CD4-positive, alpha-beta T cell treated with Interleukin-4 for 4 hours (primary cell): ENCODE data around the gene BANP.
"Not testable (repeated sequence)": the region's sequence is repeated elsewhere in the genome, so short reads cannot be mapped to it uniquely, and the experiment has no call there.

Source experiments
- DNase-seq: peaks from one replicate; pipeline ENCODE4 v3.0.0-alpha.2; 2020

The BANP gene

DNA sequence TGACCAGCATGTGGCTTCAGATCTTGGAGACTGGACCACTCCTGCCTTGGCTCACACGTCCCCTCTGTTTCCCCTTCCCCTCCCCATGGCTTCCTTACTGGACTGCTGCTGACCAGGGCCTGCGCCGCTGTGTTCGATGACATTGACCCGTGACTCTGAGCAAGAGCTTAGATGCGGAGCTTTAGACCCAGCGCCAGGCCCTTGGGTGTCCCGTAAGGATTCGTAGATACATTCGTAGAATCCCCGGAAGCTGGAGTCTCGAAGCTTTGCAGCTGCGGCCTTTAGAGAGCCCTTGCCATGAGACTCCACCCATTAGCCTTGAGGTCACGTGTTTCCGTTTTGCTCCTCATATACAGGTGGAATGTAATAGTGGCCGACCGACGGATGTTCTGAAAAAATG is 65.2 kb downstream of the BANP start:
- DNase-seq, result not testable (repeated sequence)

DNA sequence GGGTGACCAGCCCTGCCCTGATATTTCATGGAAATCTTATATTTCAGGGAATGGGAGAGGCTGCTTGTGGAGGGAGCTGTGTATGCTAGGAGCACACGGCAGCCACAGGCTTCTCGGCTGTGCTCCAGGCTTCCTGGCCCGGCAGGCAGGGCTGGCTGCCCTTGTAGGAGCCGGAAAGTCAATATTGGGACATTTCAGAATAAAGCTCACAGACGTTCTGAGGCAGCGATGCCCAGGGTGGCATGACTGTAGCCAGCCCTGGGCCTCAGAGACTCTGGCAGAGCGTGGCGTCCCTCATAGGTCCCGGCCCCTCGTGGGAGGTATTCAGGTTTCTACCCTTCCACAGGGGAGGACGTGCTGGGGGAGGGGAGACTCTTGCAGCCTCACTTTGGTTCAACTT is 65.7 kb downstream of the BANP start:
- no peak for DNase-seq

DNA sequence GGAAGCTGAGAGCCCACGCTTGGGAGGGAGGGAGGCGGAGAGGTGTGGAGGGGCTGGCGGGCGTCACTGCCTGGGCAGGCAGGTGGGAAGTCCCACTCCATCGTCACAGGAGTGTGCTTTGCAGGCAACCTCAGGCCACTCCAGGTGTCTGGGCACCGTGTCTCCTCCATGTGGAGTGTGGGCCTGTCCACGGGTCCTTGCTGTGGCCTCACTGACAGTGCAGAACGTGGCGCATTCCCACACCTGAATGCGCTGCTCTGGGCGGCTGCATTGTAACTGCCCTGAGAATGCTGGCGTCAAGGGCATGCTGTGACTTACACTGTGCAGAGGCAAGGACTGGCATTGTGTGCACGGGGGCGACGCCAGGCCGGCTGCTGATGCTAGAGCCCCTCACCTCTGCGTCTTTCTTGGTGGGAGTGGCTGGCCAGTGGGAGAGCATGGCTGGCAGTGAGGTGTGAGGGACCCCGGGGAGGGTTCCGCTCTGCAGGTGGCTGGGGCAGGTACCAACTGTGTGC is 66.4 kb downstream of the BANP start:
- DNase-seq, result no peak

GRCh38 chr16:88018382-88018781 is 67.1 kb downstream of the BANP start:
- not testable (repeated sequence) for DNase-seq

DNA sequence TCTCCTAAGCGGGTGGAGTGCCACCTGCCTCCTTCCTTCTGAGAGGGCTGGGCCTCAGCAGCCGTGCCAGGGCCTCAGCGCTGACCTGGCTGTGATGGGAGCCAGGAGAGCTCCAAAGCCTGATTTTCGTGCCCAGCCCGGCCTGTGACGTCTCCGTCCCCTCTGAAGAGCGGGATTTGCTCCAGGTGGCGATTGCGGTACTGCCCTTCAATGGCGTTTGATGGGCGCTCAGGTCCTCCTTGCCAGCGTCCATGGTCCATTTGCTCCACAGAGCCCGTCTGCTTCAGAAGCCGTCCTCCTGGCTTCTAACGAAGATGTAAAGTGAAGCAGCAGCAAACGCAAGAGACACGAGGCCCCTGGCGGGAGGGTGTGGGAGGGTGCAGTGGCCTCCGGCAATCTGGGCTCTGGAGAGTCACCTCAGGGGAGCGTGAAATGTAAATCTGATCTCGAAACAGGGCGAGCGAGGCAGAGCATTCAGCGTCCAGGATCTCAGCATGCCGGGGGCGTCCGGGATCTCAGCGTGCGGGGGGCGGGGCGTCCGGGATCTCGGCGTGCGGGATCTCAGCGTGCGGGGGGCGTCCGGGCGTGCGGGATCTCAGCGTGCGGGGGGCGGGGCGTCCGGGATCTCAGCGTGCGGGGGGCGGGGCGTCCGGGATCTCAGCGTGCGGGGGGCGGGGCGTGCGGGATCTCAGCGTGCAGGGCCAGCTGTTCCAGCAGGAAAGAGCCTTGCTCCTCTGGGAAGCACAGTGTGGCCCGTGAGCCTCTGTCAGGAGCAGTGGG is 68.0 kb downstream of the BANP start:
- DNase-seq, result not testable (repeated sequence)

DNA sequence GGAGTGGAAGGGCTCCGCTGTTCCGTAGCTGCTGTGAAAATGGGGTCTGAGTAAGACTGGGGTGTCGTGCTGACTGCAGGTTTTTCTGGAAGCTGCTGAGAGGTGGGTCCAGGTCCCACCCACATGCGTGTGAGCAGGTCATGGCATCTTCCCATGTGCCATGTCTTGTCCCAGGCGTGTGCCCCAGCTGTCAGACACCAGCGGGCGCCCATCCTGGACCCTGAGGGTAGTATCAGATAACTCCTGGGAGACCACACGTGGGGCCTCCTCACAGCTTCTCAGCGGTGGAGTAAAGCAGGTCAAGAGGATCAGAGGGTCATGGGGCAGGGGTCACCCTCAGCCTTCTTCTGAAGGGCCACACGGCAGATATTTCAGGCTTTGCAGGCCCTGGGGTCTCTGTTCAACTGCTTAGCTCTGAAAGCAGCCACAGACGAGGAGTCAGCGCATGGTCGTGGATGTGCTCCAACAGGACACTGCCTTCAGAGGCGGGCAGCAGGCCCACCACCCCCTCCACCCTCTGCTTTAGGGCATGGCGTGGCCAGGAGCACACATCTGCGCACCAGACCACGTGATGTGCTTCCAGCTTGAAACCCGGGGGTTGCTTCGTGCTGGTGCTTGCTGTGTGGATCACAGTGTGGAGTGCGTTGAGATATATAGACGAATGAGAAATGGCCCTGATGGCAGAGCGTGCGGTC is 68.7 kb downstream of the BANP start:
- DNase-seq, result no peak

DNA sequence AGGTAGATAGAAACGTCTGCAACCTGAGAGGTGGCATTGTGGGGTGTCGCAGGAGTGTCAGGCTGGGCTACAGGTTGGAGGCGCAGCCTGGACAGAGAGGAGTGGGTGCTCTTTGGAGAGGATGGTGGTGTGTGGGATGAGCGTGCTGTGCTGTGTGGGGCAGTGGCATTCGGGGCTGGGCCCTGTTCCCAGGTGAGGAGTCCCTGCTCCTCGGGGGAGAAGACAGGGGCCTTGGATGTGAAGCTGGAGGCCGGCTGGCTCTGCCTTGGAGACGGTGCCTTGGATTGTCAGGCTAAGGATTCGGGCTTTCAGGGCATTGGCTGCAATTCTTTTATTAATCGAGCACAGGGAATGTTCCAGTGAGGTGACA is 69.3 kb downstream of the BANP start:
- no peak for DNase-seq

GRCh38 chr16:88021041-88021970 is 70.1 kb downstream of the BANP start:
- DNase-seq, result not testable (repeated sequence)

- DNase-seq, result no peak
Measured at GRCh38 chr16:88022076-88023042, 71.1 kb downstream of the BANP start.

DNA sequence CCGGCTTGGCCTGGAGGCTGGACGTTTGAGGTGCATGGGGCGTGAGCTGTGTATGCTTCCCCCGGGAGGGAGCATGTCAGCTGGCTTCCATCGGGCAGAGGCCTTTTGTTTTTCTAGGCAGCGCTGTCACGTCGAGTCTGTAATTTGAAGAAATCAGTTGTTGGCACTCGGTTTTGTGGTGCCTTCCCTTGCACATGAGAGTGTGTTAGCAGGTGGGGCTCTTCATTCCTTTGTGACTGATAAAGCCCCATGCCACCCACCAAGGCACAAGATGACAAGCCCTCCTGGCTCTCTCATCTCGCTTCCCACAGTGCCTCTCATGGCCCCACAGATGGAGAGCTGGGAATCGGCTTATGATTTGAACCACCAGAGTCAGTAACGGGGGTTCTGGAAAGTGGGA is 72.1 kb downstream of the BANP start:
- DNase-seq, result no peak

- DNase-seq, result no peak
Measured at GRCh38 chr16:88023786-88024185, 72.6 kb downstream of the BANP start.

DNA sequence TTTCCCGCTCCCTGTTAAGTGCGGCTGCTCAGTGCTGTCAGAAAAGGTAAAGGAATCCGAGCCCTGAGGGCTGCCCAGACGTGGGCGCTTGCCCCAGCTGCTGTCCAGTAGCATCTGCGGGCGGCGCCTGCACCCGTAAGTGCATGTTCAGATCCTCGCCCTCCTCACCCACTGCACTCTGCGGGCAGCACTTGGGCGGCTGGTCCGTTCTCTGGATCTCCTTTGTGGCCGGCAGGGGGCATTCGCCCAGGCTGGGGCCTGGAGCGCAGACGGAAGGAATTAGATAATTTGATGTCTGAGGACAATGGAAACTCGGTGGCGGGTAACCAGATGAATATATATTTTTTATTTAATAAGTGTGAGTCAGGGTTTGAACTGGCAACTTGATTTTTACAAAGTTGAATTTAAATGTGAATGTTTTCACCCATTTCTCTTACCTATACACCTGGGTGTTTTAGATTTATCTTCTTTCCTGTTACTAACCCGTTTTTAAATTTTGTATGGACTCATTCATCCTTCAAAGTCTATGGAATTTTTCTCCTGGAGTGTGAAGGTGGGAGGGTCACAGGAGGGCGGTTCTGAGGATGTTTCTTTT is 73.4 kb downstream of the BANP start:
- DNase-seq, result not testable (repeated sequence)

DNA sequence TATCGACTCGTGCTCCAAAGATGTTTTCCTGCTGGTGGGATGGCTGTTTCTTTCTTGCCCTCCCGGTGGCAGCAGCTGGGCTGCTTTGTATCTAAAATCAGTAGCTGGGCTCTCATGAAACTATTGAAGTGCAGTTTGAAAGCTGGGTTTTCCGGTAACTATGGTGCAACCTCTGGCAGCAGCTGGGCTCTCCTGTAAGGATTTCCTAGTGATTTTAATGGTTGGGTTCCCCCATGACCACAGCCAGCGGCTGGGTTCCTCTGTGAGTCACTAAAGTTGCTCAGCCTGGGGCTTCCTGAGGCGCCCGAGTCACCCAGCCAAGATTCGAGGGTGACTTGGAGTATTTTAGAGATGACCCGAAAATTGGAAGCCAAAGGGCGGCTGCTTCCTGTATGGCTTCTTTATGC is 73.9 kb downstream of the BANP start:
- not testable (repeated sequence) for DNase-seq

- DNase-seq, result not testable (repeated sequence)
Measured at GRCh38 chr16:88025828-88026555, 74.8 kb downstream of the BANP start.

GRCh38 chr16:88026964-88027938 is 76.0 kb downstream of the BANP start:
- DNase-seq, result no peak

DNA sequence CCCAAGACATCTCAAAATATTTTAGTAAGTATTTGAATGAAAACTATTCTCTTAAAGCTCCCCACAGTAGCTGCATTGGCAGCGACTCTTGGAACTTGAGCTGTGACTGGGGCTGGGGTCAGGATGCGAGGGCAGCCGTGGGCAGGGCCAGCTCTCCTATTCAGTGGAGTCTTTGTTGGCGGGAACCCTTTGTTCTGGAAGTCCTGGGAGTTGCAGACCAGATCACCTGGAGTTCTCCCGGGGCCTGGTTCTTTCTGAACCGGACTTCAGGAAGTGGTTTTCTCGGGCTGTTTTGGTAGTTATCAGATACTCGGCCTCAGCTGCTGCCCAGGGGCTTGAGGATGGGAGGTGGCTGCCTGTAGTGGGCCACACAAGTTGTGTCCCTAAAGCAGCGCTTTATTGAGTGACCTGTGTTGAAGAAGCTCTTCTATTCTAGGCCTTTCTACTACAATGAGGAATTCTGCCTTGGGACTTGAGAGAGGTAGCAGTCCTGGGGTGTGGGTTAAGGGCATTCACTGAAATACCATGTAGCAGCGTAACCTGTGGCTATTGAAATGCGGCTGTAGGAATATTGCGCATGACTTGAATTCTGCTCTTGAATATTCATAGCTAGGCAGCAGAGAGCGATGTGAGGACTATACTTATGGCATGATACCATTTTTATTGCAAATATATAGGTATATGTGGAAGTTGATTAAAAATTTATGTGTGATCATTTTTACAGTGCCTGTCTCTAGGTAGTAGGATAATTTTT is 77.1 kb downstream of the BANP start:
- DNase-seq, result not testable (repeated sequence)

DNA sequence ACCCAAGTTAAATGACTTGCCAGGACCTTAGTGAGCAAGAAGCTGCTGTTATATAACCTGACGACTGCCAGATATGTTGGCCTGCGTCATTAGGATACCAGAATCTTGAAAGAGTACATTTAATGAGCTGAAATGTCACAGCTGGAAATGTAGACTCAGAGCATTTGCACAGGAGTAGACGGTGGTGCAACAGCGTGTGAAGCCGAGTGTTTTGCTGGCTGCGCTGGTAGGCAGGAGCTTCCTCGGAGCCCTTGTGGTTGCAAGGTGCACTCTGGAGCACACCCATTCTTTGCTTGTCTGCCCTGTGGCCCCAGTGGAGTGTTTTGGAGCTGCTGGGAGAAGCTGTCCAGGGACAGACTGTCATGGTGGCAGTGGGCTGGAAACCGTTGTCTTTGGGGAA is 79.3 kb downstream of the BANP start:
- DNase-seq, result no peak

DNA sequence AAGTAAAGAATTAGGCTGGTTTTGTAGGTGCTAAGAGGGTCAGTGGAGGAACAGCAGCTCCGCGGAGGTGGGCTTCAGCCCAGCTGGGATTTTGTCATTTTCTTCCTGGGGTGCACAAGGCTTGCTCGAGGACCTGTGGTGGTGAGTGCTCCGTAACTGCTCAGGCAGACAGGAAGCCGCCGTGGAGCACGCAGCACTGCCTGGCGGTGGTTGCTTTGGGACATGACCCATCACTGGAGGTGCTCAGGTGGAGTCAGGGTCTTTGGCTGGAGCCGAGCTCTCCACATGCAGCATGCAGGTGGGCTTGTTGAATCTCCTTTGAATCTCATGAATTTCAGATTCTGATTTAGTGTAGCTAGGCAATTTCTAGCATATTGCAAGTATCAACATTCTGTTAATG is 79.7 kb downstream of the BANP start:
- DNase-seq, result not testable (repeated sequence)
